Breast epithelium (tissue), 3 donors: ENCODE results near the gene CTNNBL1.

Source experiments
- POLR2A ChIP-seq: fragments of 450-650 bp; IDR thresholded peaks from one replicate; pipeline ENCODE4 v1.6.1; 2016; ENCODE audit warnings: antibody characterized with exemption, mild to moderate bottlenecking, moderate library complexity
- TF ChIP-seq, protein P1 (sequence below), 3 donors: fragments of 450-650 bp; IDR thresholded peaks; one replicate each; pipeline ENCODE4 v1.5.1; 2016 to 2017; ENCODE audit warnings: antibody characterized with exemption in 3 of 3, mild to moderate bottlenecking in 3 of 3, moderate library complexity in 3 of 3

DNA sequence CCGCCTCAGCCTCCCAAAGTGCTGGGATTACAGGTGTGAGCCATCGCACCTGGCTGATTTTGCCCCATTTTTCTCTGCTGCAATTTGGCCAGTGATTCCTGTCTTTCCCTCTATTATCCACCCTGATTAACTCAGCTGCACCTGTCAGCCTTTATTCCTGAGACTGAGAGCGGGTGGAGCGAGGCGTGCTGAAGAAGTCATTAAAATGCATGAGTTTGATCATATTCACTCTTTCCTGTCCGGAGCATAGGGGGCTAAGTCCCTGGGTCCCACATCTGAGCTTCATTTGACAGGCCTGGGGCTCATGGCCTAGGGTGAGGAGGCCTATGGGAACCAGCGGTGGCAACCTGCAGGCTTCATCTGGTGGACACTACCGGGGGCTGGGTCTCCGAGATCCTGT, 25.7 kb upstream of the CTNNBL1 start:
- TF ChIP-seq, protein P1, sequence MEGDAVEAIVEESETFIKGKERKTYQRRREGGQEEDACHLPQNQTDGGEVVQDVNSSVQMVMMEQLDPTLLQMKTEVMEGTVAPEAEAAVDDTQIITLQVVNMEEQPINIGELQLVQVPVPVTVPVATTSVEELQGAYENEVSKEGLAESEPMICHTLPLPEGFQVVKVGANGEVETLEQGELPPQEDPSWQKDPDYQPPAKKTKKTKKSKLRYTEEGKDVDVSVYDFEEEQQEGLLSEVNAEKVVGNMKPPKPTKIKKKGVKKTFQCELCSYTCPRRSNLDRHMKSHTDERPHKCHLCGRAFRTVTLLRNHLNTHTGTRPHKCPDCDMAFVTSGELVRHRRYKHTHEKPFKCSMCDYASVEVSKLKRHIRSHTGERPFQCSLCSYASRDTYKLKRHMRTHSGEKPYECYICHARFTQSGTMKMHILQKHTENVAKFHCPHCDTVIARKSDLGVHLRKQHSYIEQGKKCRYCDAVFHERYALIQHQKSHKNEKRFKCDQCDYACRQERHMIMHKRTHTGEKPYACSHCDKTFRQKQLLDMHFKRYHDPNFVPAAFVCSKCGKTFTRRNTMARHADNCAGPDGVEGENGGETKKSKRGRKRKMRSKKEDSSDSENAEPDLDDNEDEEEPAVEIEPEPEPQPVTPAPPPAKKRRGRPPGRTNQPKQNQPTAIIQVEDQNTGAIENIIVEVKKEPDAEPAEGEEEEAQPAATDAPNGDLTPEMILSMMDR (IDR thresholded peaks at IDR 0.05), result no peak
- no peak for TF ChIP-seq POLR2A
